HG03442 (cell line): ENCODE results near the gene PAN3.

Experiments used
- ATAC-seq: cut with Tn5 transposase; IDR thresholded peaks from one replicate; pipeline ENCODE4 v1.9.1; 2021; ENCODE audit warnings: mild to moderate bottlenecking, moderate library complexity; ENCODE audit not compliant: unreplicated experiment

Gene PAN3

DNA sequence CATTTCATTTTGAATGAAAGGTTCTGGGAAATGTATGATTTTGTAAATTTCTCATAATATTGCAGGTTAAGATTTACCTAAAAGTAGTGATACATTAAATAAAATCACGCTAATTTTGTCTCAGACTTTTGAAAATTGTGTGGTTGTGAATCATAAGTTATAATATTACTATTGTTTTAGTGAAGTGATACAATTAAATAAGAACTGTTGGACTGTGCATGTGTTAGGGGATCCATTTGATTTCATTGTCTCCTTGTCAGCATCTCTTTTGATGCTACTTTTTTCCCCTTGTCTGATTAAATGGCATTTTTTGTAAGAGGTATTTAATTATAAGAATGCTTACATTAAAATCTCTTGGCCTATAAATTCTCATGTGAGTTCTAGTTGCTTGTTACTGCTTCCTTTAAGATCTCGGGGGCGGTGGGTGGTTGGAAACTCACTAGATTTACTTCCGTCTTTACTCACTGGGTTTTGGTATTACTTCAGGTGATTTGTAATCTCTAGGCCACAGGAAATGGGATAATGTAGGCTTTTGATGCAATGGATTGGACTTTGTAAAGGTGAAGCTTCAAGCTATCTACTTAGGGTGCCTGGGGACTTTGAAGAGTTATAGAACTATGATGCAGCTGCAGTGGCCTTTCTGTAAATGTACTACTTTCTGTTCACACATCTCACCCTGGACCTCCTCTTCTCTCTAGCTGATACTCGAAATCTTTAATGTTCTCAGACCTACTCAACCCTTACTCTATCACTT is 66.5 kb downstream of the PAN3 start:
- ATAC-seq = peak; percentile 41

DNA sequence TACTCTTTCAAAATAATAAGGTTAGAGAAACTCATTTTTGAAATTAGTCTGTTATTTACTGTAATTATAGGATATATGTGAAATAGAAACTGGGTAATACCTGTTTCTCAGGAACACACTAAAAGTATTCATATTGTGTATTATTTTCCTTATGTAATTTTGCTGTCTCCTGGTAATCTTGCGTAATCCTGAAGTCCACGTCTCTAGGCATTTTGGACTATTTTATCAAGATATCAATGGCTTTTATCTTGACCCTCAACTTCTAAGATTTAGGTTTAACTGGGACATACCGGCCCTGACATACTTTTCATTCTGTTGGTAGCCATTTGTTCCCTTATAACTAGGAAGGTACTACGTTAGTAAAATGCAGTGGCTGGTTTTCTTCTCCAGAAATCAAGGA is 80.3 kb downstream of the PAN3 start:
- ATAC-seq = no peak

DNA sequence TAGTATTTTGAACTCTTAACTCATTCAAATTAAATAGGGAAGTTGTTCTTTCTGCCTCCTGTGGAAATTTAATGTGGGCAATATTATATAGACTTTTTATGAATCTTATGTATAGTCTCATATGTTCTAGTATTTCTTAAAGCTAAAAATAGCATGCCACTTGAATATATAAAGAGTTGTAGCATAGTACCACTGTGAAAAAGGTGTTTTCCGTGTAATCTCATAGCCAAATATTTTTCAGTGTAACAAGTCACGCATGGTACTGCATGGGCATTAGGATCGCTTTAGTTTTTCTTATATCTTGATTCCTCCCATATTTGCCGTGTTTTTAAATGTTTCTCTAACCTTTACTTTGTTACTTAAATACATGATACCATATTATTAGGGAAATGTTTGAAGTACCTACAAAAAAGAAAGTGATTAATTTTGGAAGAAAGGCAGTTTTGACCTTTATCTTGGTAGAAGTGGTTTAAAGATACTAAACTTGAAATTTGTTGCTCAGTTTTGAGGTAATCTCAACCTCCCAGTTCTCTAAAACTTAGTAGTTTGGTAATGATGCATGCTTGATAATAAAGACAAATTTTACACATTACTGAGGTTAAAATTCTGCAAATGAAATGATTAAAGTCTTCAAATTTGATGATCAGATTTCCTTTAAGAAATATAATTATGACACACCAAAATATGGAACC is 81.2 kb downstream of the PAN3 start:
- no peak for ATAC-seq

DNA sequence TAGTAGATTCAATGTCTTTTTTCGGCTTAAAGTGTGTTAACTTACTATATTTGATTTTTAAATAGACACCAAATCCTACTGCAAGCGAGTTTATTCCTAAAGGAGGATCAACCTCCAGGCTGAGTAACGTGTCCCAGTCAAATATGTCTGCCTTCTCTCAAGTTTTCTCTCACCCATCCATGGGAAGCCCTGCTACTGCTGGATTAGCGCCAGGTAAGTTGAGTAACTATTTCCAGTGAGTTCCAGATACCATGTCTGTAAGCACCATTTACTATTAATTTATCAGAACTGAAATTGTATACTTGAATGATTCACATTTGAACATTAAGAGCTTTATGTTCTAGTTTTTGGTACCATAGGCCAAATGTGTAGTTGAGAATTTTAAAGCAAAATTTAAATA is 81.8 kb downstream of the PAN3 start:
- no peak for ATAC-seq

DNA sequence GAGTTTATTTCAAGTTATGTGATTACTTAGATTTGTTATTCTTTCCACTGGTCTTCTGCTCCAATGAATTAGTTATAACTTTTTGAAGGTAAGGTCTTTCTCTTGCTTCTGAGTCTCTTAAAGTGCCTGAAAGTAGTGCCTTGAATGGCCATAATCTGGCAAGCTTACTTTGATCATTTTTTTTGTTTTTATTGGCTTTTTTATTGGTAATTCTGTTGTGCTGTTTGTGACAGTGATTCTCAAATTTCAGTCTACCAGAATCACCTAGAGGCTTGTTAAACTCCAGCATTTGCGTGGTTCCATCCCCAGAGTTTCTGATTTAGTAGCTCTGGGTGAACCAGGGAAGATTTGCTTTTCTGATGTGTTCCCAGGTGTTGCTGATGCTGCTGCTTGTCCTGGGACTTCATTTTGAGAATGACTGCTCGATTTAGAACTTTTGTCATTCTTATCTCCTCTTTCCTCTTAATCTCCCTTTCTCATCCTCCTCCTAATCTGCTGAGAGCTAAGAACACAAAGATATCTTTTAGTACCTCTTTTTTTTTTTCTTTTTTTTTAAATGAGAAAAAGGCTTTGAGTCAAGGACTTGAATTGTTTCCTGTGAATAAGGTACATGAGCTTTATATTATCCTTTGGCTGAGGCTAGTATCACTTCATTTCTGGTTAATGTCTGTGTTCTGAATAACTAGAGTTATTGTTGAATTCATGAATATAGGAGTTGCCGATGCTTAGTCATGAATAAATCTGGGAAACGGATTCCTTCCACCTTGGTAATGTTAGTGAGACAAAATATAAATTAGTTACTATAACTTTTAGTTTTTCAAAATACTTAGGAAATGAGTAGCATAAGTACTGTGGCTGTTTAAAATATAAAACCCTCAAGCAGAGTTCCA is 91.4 kb downstream of the PAN3 start:
- no peak for ATAC-seq

DNA sequence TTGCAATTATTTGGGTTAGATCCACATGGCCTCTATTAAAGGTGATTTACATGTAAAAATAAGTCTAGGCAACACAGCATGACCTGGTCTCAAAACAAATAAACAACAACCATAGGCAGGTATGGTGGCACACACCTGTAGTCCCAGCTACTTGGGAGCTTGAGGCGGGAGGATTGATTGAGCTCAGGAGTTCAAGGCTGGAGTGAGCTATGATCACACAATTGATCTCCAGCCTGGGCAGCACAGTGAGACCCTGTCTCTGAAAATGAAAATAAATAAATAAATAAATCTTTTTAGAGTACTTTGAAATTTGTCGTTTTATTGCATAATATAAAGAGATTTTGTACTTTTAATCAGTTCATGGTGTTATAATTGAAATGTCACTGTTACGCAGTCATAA is 93.3 kb downstream of the PAN3 start:
- no peak for ATAC-seq

DNA sequence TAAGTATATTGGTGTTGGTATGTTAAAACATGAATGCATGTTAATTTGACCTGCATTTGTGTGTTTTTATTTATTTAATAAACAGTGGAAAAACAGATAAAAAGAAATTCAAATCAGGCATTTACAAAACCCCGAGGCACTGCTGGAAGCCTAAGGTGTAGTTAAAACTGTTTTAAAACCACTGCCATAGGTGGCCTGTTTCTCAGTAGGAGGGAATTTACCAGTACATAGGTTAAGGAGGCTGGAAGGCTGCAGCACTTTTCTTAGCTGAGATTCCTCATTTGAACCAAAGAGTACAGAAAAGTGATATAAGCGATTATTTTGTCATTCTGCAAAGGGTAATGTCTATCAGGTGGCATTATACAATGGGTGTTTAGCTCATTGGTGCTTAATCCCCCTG is 99.6 kb downstream of the PAN3 start:
- no peak for ATAC-seq

DNA sequence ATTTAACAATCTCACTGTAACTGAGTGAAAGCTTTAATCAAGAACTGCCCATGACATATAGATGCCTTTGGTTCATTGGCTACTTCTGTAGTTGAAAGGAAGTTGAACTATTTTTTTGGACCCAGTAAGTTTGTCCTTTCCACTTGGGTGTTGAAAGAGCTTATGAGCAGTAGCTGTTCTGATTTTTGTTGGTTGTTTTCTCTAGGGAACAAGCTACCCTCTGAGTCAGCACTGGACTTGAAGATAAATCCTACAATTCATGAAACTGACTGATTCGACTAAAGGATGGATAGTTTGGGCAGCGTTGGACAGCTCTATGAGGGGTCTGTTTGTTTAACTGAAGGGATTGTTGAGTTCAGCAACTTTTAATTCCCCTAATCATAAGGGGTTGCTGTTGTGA is 101.0 kb downstream of the PAN3 start:
- ATAC-seq = no peak

DNA sequence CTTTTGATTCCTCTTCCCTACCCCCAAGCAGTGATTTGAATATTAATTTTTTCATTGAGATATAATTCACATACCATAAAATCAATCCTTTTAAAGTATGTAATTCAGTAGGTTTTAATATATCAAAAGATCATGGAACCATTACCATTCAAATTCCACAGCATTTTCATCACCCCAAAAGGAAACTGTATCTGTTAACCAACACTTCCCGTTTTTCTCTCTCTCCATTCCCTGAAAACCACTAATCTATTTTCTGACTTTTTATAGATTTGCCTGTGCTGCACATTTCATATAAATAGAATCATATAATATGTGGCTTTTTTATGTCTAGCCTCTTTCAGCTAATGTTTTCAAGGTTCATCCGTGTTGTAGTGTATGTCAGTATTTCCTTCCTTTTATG is 107.1 kb downstream of the PAN3 start:
- no peak for ATAC-seq

DNA sequence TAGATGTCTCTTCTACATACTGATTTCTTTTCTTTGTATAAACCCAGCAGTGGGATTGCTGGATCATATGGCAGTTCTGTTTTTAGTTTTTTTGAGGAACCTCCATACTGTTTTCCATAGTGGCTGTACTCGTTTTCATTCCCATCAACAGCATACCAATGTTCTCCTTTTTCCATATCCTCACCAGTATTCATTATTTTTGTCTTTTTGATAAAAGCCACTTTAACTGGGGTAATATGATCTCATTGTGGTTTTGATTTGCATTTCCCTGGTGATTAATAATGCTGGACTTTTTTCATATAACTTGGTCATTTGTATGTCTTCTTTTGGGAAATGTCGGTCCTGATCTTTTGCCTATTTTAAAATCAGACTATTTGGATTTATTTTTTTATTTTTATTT is 108.5 kb downstream of the PAN3 start:
- ATAC-seq = no peak

DNA sequence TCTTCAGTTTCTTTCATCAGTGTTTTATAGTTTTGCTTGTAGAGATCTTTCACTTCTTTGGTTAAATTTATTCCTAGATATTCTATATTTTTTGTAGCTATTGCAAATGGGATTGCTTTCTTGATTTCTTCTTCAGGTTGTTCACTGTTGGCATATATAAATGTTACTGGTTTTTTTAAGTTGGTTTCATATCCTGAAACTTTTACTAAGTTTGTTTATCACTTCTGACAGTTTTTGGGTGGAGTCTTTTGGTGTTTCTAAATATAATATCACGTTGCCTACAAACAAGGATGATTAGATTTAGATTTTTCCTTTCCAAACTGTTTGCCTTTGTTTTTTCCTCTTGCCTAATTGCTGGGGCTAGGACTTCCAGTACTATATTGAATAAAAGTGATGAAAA is 109.7 kb downstream of the PAN3 start:
- no peak for ATAC-seq

DNA sequence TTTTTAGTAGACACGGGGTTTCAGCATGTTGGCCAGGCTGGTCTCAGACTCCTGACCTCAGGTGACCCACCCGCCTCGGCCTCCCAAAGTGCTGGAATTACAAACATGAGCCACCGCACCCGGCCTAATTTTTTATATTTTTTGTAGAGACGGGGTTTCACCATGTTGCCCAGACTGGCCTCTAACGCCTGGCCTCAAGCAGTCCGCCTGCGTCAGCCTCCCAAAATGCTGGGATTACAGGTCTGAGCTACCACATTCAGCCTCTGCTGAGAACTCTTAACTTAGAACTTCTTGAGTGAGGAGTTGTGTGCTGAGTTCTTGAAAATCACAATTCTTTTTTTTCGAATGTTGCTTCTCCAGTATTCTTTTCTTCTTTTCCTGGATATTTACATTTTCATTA is 112.2 kb downstream of the PAN3 start:
- ATAC-seq = no peak

DNA sequence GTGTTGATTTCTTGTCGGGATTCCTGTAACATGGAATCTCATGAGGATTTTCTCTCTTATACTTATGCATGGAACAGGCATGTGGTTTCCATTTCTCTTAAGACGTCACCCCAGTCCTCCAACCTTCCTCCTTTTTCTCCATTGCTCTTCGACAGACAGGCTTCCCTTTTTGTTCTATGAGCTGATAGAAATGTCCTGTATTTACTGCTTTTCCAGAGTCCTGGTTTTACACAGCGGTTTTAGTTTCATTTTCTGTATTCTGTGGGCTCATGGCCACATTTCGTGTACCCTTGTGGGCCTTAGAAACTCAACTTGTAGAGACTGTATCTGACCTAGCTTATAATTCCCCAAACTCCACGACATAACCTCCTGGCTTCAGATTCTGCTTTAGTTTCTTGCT is 113.1 kb downstream of the PAN3 start:
- no peak for ATAC-seq

DNA sequence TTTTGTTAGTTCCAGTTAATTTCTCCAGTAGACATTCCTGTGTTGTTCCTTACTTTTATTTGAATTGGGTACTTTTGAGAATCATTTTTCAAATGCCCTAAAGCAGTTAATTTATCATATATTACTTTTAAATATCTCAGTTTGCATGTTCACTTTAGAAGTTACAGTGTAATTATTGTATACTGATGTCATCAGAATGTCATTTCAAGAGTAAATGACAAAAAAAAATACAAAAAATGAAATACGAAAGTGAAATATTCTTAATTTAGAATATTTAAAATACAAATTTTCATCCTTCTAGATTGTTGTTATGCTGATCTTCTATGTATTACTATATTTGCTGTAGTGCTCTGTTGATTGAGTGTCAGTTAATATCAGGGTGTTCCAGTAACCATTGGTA is 114.2 kb downstream of the PAN3 start:
- ATAC-seq = no peak

DNA sequence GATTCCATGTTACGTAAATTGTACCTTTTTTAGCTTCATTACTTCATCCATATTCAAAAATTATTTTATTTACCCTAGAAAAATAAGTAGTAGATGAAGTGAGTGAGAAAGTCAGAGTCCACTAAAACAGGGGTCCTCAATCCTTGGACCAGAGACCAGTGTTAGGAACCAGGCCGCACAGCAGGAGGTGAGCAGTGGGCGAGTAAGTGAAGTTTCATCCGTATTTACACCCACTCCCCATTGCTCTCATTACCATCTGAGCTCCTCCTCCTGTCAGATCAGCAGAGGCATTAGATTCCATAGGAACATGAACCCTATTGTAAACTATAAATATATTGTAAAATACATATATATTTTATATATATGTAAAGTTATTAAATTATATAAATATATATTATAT is 119.0 kb downstream of the PAN3 start:
- ATAC-seq = no peak

DNA sequence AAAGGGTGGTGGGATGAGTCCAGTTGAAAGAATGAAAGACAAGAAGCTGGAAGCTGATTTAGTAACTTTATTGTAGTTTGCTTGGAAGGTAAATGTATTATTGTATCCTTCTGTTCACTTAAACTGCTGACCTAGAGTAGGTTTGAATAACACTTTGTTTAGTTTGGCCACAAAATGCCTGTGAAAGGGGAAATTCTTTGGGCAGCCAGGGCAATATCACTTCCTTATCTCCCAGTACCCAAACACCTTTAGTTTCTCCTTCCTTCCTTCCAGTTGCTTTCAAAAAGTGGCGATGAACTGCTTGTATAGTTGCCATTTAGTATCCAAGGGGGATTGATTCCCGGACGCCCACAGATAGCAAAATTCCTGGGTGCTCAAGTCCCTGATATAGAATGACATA is 120.1 kb downstream of the PAN3 start:
- no peak for ATAC-seq

DNA sequence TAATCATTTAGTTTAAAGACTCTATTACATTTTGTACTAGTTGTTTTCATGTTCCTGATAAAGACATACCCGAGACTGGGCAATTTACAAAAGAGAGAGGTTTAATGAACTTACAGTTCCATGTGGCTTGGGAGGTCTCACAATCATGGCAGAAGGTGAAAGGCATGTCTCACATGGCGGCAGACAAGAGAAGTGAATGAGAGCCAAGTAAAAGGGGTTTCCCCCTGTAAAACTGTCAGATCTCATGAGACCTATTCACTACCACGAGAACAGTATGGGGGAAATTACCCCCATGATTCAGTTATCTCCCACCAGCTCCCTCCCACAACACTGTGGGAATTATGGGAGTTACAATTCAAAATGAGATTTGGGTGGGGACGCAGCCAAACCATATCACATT is 129.2 kb downstream of the PAN3 start:
- ATAC-seq = no peak

DNA sequence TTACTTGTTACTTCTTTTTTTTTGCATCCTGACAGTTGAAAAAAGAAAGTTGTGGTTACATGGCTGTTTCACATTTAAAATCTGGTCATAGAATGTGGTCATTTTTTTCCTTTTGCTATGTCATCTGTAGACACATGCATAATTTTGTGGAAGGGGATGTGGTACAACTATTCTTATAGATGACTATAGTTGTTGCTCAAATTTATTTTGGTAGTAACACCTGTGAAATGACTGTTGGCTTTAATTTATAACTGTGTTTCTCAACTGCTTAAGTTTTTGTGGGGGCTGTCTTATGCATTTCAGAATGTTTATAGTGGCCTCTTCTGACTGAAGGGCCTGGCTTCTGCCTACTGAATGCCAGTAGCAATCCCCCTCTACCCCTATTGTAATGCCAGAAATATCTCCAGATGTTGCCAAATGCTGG is 130.5 kb downstream of the PAN3 start:
- ATAC-seq = peak; percentile 98

DNA sequence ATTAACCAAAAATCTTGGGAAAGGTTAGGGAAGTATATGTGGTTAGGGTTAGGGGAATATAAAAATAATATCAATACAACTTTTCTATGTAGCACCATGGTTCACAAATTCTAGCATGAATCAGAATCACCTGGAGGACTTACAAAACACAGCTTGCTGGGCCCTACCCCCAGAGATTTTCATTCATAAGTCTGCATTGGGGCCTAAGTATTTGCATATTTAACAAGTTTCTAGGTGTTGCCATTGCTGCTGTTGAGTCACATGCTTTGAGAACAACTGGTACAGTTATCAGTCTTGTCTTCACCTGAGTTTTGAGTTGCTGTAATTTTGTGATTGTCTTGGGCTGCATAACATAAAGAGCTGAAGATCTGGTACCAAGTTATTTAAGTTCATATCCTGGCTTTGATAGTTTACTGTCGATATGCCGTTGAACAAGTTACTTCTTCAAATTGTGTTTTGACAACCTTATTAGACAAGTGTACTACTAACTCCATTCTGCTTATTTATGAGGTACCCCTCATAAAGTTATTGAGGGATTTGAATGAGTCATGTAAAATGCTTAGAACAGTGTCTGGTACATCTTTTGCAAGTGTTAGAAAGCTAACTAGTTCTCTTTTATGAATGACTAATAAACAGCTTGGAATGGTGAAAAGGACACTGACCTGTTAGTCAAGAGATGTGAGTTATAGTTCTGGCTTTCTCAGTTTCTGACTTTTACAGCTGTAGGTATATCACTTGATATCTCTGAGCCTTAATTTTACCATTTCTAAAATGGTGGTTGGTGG is 132.9 kb downstream of the PAN3 start:
- ATAC-seq = no peak

DNA sequence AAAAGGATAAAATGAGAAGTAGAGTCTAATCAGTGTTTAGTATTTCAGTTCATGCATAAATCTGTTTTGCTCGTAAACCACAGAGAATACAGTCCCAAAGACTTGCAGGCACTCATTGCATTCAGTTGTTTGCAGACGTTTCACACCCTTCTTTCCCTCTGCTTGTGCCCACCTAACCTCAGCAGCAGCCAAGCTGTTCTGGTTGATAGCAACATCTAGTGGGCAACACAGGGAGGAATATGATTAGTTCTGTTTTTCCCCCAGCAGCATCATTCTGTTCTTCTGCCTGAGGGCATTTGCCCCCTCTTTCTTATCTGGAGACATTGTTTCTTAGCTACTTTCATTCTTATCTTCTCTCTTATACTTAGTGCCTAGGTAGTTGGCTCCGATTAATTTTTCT is 135.6 kb downstream of the PAN3 start:
- no peak for ATAC-seq

DNA sequence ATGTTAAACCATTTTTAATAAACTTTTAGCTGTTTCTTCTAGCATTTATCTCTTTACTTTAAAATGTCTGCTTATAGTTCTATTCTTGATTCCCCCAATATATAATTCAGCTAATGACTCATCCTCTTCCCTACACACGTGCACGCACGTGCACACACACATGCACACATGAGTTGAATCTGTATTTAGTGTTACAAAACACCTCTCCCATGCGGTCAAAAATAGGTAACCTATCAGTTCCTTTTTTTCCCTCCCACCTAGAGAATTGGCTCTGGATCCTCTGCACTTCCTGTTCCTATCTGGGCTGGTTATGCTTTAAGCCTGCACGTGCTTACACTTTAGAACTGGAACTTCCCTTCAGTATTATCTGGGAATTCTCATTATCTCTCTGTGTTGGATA is 144.1 kb downstream of the PAN3 start:
- no peak for ATAC-seq
